Astrocyte of the hippocampus (primary cell): ENCODE measurements around the gene CACNA2D3.

Experiments
- DNase-seq: peaks from one replicate; pipeline ENCODE4 v3.0.0; 2011; ENCODE audit warnings: low read depth, low spot score

Gene CACNA2D3

GRCh38 chr3:54873059-54874010 is 751.0 kb downstream of the CACNA2D3 start:
- no peak for DNase-seq

- DNase-seq: no peak
These were observed 752.6 kb downstream of the CACNA2D3 start for GRCh38 chr3:54874816-54875556.

GRCh38 chr3:54875596-54876268 is 753.4 kb downstream of the CACNA2D3 start:
- DNase-seq: no peak

- no peak for DNase-seq
These were observed 754.3 kb downstream of the CACNA2D3 start for GRCh38 chr3:54876694-54877093.

GRCh38 chr3:54877730-54878129 is 755.4 kb downstream of the CACNA2D3 start:
- no peak for DNase-seq

- no peak for DNase-seq
These were observed 755.8 kb downstream of the CACNA2D3 start for GRCh38 chr3:54878145-54878544.

- DNase-seq: peak; percentile 87
These were observed 759.9 kb downstream of the CACNA2D3 start for GRCh38 chr3:54882129-54882833.

GRCh38 chr3:54888162-54888561 is 765.8 kb downstream of the CACNA2D3 start:
- DNase-seq: no peak

GRCh38 chr3:54888873-54889272 is 766.5 kb downstream of the CACNA2D3 start:
- DNase-seq: peak; percentile 12

- no peak for DNase-seq
These were observed 767.4 kb downstream of the CACNA2D3 start for GRCh38 chr3:54889731-54890130.

GRCh38 chr3:54891540-54891897 is 769.2 kb downstream of the CACNA2D3 start:
- peak; percentile 98 for DNase-seq

- DNase-seq: no peak
These were observed 769.8 kb downstream of the CACNA2D3 start for GRCh38 chr3:54892168-54892567.

GRCh38 chr3:54895613-54896012 is 773.3 kb downstream of the CACNA2D3 start:
- DNase-seq: no peak

- DNase-seq: peak; percentile 71
These were observed 774.8 kb downstream of the CACNA2D3 start for GRCh38 chr3:54897028-54897711.

- DNase-seq: no peak
These were observed 776.9 kb downstream of the CACNA2D3 start for GRCh38 chr3:54899273-54899672.

GRCh38 chr3:54900838-54901591 is 778.7 kb downstream of the CACNA2D3 start:
- DNase-seq: peak; percentile 46

- peak; percentile 56 for DNase-seq
These were observed 779.7 kb downstream of the CACNA2D3 start for GRCh38 chr3:54901906-54902685.

GRCh38 chr3:54905261-54905888 is 783.0 kb downstream of the CACNA2D3 start:
- peak; percentile 74 for DNase-seq

- no peak for DNase-seq
These were observed 783.6 kb downstream of the CACNA2D3 start for GRCh38 chr3:54905920-54906319.
